ENCODE measurements around the gene SRGAP1.
A peak's percentile ranks its signal among the peaks of the same experiment; 100 is the strongest.

The SRGAP1 gene

DNA sequence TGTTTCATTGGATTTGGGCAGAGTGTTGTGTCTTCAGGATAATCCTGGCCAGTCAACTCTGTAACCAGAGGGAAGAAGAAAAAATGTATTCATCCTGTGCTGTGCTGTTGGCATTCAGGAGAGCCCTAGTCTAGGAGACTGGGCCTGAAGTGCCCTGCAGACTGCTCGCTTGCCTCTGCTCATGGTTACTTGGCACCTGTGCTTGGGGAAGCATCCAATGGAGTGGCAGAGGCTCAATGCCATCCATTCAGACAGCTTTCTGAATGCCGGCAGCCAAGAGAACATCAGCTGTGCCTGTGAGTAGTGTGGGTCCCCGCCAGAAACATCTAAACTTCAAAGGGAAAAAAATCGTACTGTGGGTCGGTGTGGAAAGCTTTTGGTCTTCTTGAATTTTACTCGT is 124.2 kb downstream of the SRGAP1 start:
- peak in 11 of 14 donors; percentile 20 to 82 (median 55) for DNase-seq

- no peak for DNase-seq
These were observed 132.4 kb downstream of the SRGAP1 start for GRCh38 chr12:63976902-63977395.

DNA sequence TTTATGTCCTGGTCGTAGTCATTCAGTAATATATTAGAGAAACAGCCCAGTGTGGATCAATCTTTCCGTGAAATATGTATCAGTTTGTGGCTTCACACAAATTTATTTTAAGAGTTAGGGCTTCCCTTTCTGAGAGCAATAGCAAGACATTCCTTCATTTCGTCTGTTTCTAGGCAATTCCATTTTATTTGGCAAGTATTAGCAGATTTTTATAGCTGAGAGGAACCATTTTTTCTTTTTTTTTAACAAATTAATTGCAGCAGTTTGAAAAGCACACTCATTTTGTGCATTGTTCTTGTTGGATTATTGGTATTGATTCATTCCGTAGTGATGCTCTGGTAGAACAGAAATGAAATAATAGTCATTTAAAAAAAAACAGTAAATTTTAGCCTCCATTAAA is 132.9 kb downstream of the SRGAP1 start:
- no peak for DNase-seq

DNA sequence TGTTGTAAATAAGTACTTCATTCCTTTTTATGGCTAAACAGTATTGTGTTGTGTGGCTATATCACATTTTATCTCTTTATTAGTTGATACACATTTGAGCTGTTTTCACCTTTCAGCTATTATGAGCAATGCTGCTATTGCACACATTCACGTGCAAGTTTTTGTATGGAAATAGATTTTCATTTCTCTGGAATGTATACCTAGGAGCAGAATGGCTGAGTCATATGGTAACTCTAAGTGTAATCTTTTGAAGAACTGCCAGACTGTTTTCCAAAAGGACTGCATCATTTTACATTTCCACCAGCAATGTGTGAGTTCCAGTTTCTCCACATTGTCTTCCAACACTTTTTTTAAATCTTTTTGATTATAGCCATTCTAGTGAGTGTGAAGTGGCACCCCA is 134.0 kb downstream of the SRGAP1 start:
- DNase-seq = no peak

DNA sequence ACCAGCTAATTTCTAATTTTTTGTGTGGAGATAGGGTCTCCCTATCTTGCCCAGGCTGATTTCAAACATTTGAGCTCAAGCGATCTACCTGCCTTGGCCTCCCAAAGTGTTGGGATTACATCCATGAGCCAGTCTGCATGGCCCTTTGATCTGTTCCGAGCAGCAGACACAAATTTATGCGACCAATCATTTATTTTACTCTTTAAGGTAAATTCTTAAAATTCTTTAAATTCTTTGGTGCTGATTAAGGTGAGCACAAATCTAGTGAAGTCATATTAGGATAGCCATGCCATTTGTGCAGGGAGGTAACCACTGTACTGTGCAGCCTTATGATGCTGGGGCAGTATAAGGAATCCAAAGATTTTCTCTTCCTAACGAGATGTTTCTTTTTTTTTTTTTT is 135.7 kb downstream of the SRGAP1 start:
- no peak for DNase-seq

DNA sequence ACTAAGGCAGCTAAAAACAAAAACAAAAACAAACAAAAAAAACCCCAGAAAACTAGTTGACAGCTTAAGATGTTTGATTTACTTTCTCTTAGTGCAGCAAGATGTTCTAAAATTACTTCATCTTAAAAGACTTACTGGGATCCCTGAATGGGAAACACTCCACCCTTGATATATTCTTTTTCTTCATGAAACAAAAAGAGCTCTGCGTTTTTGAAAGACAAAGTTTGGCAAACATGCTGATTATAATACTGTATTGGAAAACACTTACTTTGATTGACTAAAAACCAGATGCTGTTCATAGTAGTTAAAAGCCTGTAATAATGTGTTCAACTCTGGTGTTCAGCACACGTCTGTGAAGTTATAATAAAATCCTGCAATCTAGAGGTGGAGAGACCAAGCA is 136.8 kb downstream of the SRGAP1 start:
- DNase-seq = no peak

DNA sequence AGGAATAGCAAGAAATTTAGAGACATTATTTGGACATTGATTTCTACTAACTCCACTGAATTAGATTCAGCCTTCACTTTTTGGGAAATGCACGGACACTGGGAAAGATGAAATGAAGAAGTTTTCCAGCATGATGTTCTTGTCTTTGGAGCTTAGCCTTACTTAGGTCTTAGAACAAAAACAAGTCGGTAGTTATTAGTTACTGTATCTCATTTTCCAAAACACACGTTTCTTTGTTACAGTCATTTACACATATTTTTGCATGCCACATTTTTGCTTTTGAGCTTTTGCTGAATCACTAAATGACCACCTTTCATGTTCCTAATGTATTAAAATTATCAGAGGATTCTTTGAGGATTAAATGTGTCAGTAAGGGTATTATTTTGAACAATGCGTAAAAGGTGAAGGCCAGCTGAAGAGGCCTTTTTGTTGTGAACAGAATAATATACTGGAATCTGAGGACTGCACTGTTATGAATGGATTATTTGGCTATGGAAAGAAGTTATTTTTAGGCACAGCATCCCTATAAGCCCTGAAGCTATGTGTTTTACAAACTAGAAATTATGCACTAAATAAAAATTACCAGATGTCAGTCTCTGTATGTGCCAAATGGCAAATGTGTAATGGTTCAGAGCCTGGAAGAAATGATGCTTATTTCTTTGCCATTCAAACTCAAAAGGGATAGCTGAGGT is 138.2 kb downstream of the SRGAP1 start:
- no peak for DNase-seq

- DNase-seq = no peak
These were observed 141.0 kb downstream of the SRGAP1 start for GRCh38 chr12:63985456-63985855.

DNA sequence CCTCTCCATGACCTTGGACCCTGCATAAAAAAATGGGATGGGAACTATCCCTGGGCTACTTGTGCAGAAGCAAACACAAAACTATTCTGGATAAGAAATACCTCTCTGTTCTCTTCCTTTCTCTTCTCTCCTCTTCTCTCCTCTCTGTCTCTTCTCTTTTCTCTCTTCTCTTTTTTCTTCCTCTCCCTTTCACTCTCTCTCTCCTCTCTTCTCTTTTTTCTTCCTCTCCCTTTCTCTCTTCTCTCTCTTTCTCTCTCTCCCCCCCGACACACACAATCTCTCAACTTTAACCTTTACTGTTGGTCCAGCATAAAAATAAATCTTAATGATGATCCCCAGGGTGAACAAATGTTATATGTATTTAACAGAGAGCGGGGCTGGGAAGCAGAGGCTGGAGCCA is 141.4 kb downstream of the SRGAP1 start:
- no peak for DNase-seq

DNA sequence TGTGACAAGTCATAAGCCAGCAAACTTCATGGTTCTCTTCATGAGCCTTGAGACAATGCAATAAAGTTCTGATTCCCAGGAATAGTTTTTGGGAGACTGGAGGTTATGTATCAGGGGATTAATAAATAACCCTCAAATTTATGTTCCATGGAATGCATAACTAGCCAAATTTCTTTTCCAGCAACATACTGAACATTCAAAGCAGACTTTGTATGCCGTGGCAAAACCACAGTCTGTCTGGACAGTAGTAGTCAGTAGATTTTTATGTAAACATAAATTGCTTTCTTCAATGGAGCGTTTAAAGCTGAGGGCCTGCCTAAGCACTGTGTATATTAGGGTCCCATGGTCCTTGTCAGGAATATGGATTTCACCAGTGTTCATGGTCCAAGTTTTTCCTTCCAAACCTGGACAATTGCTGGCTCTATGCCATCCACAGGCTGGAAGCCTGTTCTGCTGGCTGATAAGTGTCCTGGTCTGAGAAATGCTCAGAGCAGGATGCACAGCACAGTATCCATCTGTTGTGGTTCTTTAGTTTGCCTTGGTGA is 144.9 kb downstream of the SRGAP1 start:
- no peak for DNase-seq

- DNase-seq = no peak
These were observed 146.5 kb downstream of the SRGAP1 start for GRCh38 chr12:63990828-63991547.

- DNase-seq = no peak
These were observed 150.2 kb downstream of the SRGAP1 start for GRCh38 chr12:63994704-63995103.

DNA sequence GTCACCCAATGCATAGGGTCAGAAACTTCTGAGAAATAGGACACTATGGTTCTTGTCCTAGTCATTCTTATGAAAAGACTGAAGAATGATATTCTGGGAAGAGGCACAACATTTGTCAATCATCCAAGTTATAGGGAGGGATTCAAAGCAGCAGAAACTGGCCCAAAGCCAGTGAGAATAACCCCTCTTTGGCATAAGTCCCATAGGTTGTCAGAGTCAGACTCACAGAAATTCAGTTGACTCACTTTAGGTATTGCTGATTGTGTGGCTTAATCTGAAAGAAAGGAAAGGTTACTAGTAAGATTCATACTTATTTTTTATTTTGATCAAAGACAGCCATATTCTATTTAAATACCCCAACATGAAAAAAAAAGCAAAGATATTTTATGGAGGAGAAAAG is 151.0 kb downstream of the SRGAP1 start:
- DNase-seq = no peak

DNA sequence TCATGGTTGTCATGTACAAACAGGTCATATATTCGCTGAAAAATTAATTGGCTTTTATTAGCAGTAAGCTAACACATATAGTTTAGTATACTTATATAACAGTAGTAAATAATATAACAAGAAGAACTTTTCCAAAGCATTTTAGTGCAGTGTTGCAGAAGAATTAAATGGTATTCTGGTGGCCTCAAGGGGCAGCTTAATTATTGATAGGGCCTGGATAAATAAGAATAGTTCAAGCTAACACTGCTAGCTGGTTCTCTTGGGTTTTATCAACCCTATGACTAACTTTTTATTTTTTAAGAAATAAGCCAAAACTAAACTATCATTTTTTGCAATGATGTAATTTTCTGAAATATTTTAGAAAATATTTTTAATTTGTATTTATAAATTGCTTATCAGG is 152.1 kb downstream of the SRGAP1 start:
- DNase-seq = no peak

GRCh38 chr12:63997198-63997597 is 152.7 kb downstream of the SRGAP1 start:
- no peak for DNase-seq

- no peak for DNase-seq
These were observed 154.1 kb downstream of the SRGAP1 start for GRCh38 chr12:63998584-63998983.

DNA sequence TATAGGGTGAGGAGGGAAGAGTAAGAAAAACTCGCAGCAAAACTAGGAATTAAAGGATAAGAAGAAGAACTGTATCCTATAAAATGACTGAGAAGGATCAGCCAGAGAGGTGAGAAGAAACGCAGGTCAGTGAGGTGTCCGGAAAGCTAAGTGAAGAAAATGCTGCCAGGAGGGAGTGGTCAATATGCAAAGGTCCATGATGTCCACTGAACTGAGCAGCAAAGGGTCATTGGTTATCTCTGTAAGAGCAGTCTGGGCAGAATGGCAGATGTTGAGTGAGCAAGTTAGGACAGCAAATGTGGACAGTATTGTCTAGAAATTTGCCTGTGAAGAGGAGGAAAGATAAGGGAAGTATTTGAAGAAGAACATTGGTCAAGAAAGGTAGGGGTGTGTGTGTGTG is 155.4 kb downstream of the SRGAP1 start:
- DNase-seq = no peak

- DNase-seq = no peak
These were observed 156.9 kb downstream of the SRGAP1 start for GRCh38 chr12:64001439-64001838.

GRCh38 chr12:64004641-64005040 is 160.1 kb downstream of the SRGAP1 start:
- no peak for DNase-seq

- no peak for DNase-seq
These were observed 161.8 kb downstream of the SRGAP1 start for GRCh38 chr12:64006211-64006825.

DNA sequence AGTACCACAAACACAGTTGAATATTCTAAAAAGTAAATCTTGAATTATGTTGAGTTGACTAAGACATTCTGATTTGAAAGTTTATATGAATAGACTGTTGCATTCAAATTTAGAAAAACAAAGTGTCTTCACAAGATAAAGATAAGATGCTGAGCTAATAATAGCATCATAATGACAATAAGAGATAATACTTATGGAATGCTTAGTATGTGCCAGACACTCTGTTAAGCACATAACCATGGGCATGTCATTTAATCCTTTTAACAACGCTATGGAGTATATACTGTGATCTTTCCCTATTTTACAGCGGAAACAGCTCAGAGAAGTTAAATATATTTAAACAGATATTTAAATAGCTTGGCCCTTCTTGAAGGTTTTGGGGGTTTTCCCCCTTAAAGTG is 163.4 kb downstream of the SRGAP1 start:
- no peak for DNase-seq

GRCh38 chr12:64008596-64008995 is 164.1 kb downstream of the SRGAP1 start:
- no peak for DNase-seq

GRCh38 chr12:64009321-64010068 is 165.0 kb downstream of the SRGAP1 start:
- DNase-seq = no peak
